DND-41 (cell line): Measurements from ENCODE around the gene SLC6A3.

Experiments used
- ATAC-seq: fragments of 200-7000 bp; cut with Tn5 transposase; 3 replicates; pipeline ENCODE4 v1.9.1; 2021; ENCODE audit warnings: low read depth; ENCODE audit not compliant: insufficient read depth
- DNase-seq: peaks from one replicate; pipeline ENCODE4 v3.0.0-alpha.2; 2020
- H2AFZ ChIP-seq: 2 replicates; pipeline ENCODE4 v1.6.0; 2012; ENCODE audit warnings: low read depth, low read length
- H3K27ac ChIP-seq: 2 replicates; pipeline ENCODE4 v1.5.1; 2012; ENCODE audit warnings: low read length, inconsistent platforms
- H3K27me3 ChIP-seq: fragments of 200-600 bp; sonication (generic); 2 replicates; pipeline ENCODE4 v1.6.0; 2012; ENCODE audit warnings: low read length, mild to moderate bottlenecking, inconsistent platforms; ENCODE audit not compliant: insufficient read depth, poor library complexity
- H3K36me3 ChIP-seq: 2 replicates; pipeline ENCODE4 v1.5.1; 2012; ENCODE audit warnings: low read length, inconsistent platforms; ENCODE audit not compliant: insufficient read depth
- H3K4me1 ChIP-seq: 2 replicates; pipeline ENCODE4 v1.5.1; 2012; ENCODE audit warnings: mild to moderate bottlenecking, low read length; ENCODE audit not compliant: insufficient read depth
- H3K4me2 ChIP-seq: 2 replicates; pipeline ENCODE4 v1.6.0; 2012; ENCODE audit warnings: mild to moderate bottlenecking, moderate library complexity, low read length, inconsistent platforms; ENCODE audit not compliant: insufficient read depth
- H3K4me3 ChIP-seq, 2 experiments: fragments of 200-600 bp in 1 of 2; shearing (Covaris generic) in 1 of 2; 2 replicates each; pipeline ENCODE4 v1.5.1; 2012 to 2016; ENCODE audit warnings: inconsistent platforms in 2 of 2, low read length in 2 of 2, mild to moderate bottlenecking in 2 of 2, low read depth in 1 of 2, moderate library complexity in 1 of 2
- H3K79me2 ChIP-seq: 2 replicates; pipeline ENCODE4 v1.6.0; 2012; ENCODE audit warnings: low read length, inconsistent platforms; ENCODE audit not compliant: insufficient read depth
- H3K9ac ChIP-seq: 2 replicates; pipeline ENCODE4 v1.6.0; 2012; ENCODE audit warnings: low read depth, mild to moderate bottlenecking, inconsistent platforms, low read length, moderate library complexity
- H3K9me3 ChIP-seq: 2 replicates; pipeline ENCODE4 v1.5.1; 2012; ENCODE audit warnings: low read length, moderate library complexity, mild to moderate bottlenecking, inconsistent platforms; ENCODE audit not compliant: insufficient read depth, severe bottlenecking
- H4K20me1 ChIP-seq: 2 replicates; pipeline ENCODE4 v1.6.0; 2012; ENCODE audit warnings: low read length; ENCODE audit not compliant: insufficient read depth
- EZH2 ChIP-seq: IDR thresholded peaks from 3 replicates; pipeline ENCODE4 v1.6.1; 2012; ENCODE audit warnings: borderline replicate concordance, low read depth, mild to moderate bottlenecking, moderate library complexity, low read length, inconsistent platforms; ENCODE audit not compliant: severe bottlenecking
- TF ChIP-seq, protein P1 (sequence below): IDR thresholded peaks from 2 replicates; pipeline ENCODE4 v1.5.1; 2012; ENCODE audit warnings: borderline replicate concordance, low read length, moderate library complexity, mild to moderate bottlenecking; ENCODE audit not compliant: poor library complexity, severe bottlenecking; ENCODE audit errors: extremely low read depth

Gene SLC6A3

DNA sequence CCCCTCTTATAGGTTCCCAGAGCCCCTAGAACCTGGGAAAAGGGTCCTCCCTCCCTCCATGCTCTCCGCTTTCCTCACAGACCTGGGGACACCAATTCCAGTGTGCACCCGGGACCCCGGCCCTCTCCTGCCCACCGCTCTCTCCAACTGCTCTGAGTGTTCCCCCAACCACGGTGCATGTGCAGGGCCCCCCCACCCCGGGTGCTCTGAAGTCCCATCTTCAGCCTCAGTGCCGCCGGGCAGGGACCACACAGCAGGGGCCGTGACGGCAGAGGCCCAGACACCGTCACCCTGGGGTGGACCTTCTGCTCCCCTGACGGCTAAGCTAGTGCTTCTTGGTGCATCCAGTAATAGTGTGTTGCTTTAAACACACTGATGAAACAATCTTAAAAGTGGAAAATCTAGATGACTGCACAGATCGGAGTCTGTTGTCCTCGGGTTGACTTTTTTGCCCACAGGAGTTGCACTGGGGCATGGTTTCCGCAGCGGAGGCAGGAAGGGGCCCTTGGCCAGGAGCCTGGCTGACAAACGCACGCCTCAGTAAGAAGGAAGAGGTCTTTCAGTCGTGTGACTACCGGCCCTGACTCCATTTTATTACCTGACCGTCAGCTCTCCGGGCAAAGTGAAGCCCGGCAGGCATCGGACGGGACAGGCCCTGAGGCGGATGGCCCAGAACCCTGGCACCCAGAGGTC lies 36.2 kb upstream of the SLC6A3 start:
- H4K20me1 ChIP-seq = peaks cover 28% of the 10 kb centered on the region
- TF ChIP-seq, protein P1, sequence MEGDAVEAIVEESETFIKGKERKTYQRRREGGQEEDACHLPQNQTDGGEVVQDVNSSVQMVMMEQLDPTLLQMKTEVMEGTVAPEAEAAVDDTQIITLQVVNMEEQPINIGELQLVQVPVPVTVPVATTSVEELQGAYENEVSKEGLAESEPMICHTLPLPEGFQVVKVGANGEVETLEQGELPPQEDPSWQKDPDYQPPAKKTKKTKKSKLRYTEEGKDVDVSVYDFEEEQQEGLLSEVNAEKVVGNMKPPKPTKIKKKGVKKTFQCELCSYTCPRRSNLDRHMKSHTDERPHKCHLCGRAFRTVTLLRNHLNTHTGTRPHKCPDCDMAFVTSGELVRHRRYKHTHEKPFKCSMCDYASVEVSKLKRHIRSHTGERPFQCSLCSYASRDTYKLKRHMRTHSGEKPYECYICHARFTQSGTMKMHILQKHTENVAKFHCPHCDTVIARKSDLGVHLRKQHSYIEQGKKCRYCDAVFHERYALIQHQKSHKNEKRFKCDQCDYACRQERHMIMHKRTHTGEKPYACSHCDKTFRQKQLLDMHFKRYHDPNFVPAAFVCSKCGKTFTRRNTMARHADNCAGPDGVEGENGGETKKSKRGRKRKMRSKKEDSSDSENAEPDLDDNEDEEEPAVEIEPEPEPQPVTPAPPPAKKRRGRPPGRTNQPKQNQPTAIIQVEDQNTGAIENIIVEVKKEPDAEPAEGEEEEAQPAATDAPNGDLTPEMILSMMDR = no peak
- no peak for TF ChIP-seq EZH2
- H3K9me3 ChIP-seq = no peaks in the 10 kb centered on the region
- H3K36me3 ChIP-seq = peaks cover 86% of the 10 kb centered on the region
- H3K4me1 ChIP-seq = no peaks in the 10 kb centered on the region
- H3K4me3 ChIP-seq = no peak overlapping the region
- no peak for DNase-seq
- no peak overlapping the region for H3K4me2 ChIP-seq
- H2AFZ ChIP-seq = no peak overlapping the region
- H3K9ac ChIP-seq = no peak overlapping the region
- no peaks in the 10 kb centered on the region for H3K27me3 ChIP-seq
- no peak for ATAC-seq
- H3K27ac ChIP-seq = no peak overlapping the region
- no peaks in the 10 kb centered on the region for H3K79me2 ChIP-seq

DNA sequence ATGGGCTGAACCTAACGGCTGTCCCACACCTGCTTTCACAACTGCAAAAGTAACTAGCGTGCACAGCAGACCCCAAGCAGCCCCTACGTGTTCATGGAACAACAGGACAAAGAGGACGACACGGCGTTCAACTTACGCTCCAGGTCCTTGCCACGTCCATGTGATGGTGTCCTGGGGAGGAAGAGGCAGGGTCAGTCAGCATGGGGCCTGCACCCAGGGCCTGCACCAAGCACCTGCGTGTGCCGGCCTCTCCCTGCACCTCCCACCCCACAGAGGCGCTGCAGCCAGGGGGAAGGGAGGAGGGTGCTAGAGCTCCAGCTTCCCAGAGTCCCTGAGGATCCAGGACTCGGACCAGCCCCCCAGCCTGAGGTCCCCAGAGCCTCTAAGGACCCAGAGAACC lies 35.6 kb upstream of the SLC6A3 start:
- Histone ChIP-seq H3K27me3 (no peaks in the 10 kb centered on the region), H3K4me2 (no peak overlapping the region), H3K27ac (no peak overlapping the region), H3K4me1 (no peaks in the 10 kb centered on the region), H3K9me3 (no peaks in the 10 kb centered on the region), H3K79me2 (no peaks in the 10 kb centered on the region), H3K4me3 (no peak overlapping the region), H4K20me1 (peaks cover 22% of the 10 kb centered on the region), H3K36me3 (peaks cover 86% of the 10 kb centered on the region), H2AFZ (no peak overlapping the region), H3K9ac (no peak overlapping the region)
- no peak for ATAC-seq
- DNase-seq = no peak
- TF ChIP-seq, protein P1 = no peak
- no peak for TF ChIP-seq EZH2

DNA sequence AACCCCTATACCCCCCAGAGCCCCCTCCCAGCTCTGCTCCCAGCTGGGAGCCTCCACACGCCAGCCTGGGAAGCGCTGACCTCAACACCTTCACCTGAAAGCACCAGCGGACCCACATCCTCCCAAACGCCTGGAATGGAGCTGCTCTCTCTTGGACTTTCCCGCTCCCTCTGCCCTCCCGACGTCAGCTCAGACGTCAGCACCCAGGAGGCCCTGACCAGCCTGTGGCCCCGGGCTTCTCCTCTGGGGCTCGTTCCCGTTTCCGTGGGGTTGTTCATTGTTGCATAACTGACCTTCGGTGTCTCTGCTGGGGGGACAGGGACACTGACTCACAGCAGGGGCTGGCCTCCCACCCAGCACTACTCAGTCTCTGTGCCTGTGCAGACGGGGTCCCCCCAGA lies 35.0 kb upstream of the SLC6A3 start:
- Histone ChIP-seq H3K4me2 (no peak overlapping the region), H3K4me3 (no peak overlapping the region), H4K20me1 (peaks cover 18% of the 10 kb centered on the region), H3K36me3 (peaks cover 86% of the 10 kb centered on the region), H3K9me3 (no peaks in the 10 kb centered on the region), H3K4me1 (no peaks in the 10 kb centered on the region), H2AFZ (no peak overlapping the region), H3K27ac (no peak overlapping the region), H3K9ac (no peak overlapping the region), H3K79me2 (no peaks in the 10 kb centered on the region), H3K27me3 (no peaks in the 10 kb centered on the region)
- DNase-seq (no peak), ATAC-seq (no peak)
- no peak for TF ChIP-seq EZH2
- TF ChIP-seq, protein P1 = no peak
